IPS-18c (cell line): Measurements from ENCODE around the gene STXBP6.

Experiments used
- H3K4me3 ChIP-seq: 2 replicates; pipeline ENCODE4 v1.7.0; 2013; ENCODE audit warnings: low read depth, mild to moderate bottlenecking, low read length, moderate library complexity; ENCODE audit not compliant: insufficient read depth
- H3K9me3 ChIP-seq: one replicate; pipeline ENCODE4 v1.6.1; 2013; ENCODE audit warnings: mild to moderate bottlenecking, low read length, moderate library complexity; ENCODE audit not compliant: control insufficient read depth, insufficient read depth

STXBP6 gene

DNA sequence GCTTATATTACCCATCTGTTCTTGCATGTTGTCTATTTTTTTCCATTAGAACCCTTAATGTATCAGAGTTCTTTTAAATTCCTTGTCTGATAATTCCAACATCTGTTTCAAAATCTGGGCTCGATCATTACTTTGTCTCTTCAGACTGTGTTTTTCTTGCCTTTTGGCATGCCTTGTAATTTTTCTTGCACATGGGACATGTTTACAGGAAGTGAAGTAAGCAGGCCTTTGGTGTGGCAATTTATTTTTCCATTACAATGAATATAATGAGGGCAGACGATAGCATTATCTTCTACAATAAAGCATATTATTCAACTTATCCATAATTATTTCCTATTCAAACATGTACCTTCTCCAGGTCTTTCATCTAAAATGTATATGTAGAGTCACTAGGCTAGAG is 48.3 kb downstream of the STXBP6 start:
- Histone ChIP-seq H3K4me3 (no peak overlapping the region), H3K9me3 (no peaks in the 10 kb centered on the region)

DNA sequence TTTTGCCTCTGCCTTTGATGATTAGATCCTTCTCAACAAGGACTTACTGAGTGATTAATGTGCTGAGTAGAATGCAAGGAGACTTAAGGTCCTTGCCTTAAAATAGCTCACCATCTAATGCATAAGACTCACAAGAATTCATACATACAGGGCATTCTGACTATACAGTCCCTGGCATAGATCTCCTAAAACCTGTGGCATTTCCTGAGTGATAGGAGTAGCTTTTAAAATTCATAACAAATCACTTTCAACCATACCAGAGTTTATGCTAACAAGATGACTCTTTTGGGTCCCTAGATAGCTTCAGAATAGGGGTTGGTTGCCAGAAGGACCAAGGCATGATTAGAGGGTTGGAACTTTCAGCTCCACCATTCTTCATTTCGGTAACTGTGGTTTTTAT is 48.8 kb downstream of the STXBP6 start:
- no peak overlapping the region for H3K4me3 ChIP-seq
- no peaks in the 10 kb centered on the region for H3K9me3 ChIP-seq

DNA sequence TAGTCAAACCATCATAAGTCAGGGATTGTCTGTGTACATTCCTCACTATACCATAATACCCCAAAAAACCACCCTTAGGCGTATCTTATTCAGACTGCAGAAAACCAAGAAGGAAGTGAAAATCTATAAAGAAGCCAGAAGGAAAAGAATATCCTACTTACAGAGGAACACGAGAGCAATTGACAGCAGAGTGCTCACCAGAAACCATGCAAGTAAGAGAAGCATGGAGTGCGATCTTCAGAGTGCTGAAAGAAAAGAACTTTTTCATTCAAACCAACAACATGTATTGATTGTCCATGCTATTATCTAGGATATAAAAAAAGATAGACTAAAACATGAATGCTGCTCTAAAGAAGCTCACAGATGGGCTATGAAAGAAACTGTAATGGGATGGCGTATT is 50.8 kb downstream of the STXBP6 start:
- Histone ChIP-seq H3K4me3 (no peak overlapping the region), H3K9me3 (no peaks in the 10 kb centered on the region)

DNA sequence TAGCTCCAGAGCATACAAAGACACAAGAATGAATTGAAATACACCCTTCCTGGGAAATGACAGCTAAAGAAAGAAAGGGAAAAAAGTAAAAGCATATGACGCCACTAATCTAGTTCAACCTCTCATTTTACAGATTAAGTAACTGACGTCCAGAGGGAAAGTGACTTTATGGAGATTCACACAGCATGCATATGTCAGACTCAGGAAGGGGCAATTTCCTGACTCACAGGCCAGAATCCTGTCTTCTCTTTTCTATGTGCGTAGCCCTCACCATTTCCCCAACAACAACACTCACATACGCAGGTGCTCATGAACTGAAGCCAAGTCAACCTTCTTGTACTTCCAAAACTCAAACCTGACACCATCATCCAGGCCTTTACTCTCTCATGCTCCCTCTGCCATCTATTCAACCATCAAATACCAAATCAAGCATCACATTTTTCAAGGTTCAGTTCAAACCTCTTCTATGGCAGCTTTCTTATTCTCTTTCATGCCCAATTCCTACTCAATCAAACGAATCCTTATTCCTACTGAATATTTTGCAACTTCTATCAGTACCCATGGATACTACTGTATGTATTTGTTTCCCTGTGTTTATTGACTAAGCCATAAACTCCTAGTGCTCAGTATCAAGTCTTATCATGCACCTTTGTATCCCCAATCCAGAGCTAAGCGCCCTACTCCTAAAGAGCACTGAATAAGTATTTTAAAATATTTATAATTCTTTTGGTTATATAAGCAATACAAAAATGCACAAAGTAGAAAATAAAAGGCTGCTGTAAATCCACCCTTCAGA is 52.8 kb downstream of the STXBP6 start:
- no peak overlapping the region for H3K4me3 ChIP-seq
- H3K9me3 ChIP-seq, result no peaks in the 10 kb centered on the region

DNA sequence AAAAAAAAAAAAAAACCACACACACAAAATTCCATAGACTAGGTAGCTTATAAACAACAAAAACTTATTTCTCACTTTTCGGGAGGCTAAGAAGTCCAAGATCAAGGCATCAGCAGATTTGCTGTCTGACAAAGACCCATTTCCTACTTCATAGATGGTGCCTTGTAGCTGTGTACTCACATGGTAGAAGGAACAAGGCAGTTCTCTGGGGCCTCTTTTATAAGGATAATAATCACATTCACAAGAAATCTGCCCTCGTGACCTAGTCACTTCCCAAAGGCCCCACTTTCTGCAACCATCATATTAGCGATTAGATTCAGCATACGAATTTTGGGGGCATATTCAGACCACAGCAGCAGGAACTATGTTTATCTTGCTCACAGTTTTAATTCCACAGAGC is 54.9 kb downstream of the STXBP6 start:
- no peak overlapping the region for H3K4me3 ChIP-seq
- no peaks in the 10 kb centered on the region for H3K9me3 ChIP-seq

DNA sequence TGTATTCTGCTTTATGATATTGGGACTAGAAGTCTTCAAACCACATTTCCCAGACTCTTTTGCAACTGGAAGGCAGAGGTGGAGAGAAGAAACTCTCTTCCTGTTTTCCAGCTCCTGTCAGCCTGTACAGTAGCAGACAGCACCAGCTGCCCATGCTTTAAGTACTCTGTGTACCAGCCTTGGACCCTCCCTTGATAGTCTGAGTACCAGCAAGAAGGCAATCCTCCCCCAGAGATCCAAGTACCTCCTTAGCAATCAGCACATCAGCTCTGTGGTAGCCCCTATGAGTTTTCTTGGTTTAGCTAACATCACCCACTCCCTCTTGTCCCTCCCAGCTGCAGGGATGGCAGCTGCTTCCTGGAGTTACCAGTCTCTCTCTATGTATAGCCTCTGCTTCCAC is 56.3 kb downstream of the STXBP6 start:
- H3K9me3 ChIP-seq, result no peaks in the 10 kb centered on the region
- H3K4me3 ChIP-seq, result no peak overlapping the region

DNA sequence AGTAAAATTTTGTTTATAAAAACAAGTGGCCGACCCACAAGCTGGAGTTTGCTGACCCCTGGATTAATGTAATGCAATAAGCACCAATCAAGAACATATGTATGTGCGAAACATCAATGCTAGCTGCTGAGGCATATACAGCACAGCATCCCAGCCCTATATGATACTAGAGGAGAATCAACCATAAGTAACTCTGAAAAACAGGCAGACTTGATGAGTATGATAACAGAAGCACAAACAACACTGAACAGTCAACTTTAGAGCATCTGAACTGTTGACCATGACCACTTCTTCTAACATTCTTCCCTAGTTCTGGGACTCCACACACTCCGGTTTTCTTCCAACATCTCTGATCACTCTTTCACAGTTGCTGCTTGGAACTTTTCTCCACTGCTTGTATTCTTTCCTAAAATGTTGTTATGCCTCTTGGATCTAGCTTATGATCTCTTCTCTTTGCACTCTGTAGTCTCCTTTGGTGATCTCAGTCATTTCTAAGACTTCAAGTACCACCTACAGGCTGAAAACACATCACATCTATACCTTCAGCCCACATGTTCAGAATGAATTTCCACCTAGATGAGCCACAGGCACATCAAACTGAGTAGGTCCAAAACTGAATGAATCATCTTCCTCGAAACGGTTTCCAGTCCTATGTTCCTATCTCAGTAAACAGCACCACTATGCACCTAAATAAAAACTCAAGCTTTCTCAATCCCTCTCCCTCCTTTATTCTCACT is 57.2 kb downstream of the STXBP6 start:
- Histone ChIP-seq H3K4me3 (no peak overlapping the region), H3K9me3 (no peaks in the 10 kb centered on the region)

DNA sequence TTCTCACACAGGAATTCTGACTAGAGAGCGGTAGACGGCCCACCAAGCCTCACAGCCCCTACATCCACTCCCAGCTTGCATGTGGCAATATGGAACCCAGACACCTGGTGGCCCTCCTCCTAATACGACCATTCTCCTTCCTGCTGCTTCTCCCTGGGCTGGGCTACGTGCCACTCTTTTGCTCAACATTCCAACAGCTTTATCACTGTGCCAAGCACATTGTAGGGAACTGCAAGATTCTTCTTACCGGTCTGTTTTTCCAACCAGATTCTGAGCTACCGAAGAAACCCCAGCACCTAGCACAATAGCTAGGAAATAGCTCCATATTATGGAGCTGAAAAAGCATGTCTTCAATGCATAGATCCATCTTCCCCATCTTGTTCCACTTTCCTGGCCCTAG is 58.1 kb downstream of the STXBP6 start:
- Histone ChIP-seq H3K4me3 (no peak overlapping the region), H3K9me3 (no peaks in the 10 kb centered on the region)

DNA sequence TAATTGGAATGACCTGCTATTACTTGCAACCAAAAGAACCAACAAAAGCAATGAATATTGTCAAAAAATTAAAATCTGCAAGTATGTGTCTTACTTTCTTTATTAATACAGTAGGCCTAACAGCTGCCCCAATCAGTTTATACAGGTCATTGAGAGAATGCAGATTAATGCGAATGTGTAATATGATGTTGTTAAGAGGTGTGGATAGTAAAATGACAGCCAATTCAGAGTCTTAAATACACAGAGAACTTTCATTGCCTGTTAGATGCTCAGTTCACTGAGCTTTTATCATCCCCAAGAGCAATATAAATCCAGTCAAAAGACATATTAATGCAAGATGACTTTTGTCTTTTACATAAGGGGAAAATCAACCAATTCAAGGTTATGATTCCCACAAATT is 58.7 kb downstream of the STXBP6 start:
- no peak overlapping the region for H3K4me3 ChIP-seq
- no peaks in the 10 kb centered on the region for H3K9me3 ChIP-seq

DNA sequence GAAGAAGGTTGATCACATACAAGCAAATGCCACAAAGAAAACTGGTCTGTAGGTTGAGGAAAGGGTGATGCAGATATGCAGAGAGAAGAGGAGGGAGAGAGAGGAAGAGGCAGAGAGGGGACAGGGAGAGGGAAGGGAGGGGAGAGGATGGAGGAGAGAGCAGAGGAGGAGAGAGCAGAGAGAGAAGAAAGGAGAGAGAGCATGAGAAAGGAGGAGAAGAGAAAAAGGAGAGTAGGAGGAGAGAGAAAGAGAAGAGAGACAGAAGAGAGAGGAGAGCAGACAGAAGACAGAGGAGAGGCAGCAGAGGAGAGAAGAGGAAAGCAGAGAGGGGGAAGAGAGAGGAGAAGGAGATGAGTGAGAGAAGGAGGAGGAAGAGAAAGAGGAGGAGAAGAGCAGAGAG is 59.2 kb downstream of the STXBP6 start:
- H3K4me3 ChIP-seq, result no peak overlapping the region
- H3K9me3 ChIP-seq, result no peaks in the 10 kb centered on the region

DNA sequence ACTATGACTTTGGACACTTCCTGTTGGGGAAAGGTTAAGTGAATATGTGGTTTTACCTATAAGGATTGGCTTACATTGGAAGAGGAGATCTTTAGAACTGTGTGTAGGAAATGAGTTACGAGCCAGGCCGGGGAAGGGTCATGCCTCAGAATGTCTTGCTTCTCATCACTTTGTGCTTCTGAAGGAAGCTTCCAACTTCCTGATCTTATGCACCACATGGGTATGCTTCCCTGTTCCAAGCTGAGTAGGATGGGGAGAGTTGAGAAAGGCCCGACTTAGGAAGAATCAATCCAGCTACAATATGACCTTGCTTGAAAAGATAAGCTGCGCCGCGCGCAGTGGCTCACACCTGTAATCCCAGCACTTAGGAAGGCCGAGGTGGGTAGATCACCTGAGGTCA is 59.9 kb downstream of the STXBP6 start:
- Histone ChIP-seq H3K4me3 (no peak overlapping the region), H3K9me3 (no peaks in the 10 kb centered on the region)

DNA sequence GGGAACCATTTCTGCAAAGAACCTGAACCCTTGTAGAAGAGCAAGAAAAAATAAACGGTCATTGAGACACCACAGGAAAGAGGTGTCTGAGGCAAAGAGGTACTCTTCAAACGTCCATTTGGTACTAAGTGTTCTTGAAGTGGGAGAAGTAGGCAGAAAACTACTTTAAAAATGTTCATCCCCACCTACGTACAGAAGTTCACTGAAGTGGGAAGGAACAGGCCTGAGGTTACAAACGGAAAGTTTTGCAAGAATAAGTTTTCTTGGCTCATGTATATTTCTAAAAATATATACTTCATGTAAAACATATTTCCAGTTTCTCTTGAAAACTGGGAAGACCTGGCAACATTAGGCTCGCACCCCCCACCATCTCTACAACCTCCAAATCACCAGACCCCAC is 61.2 kb downstream of the STXBP6 start:
- H3K4me3 ChIP-seq, result no peak overlapping the region
- H3K9me3 ChIP-seq, result no peaks in the 10 kb centered on the region

DNA sequence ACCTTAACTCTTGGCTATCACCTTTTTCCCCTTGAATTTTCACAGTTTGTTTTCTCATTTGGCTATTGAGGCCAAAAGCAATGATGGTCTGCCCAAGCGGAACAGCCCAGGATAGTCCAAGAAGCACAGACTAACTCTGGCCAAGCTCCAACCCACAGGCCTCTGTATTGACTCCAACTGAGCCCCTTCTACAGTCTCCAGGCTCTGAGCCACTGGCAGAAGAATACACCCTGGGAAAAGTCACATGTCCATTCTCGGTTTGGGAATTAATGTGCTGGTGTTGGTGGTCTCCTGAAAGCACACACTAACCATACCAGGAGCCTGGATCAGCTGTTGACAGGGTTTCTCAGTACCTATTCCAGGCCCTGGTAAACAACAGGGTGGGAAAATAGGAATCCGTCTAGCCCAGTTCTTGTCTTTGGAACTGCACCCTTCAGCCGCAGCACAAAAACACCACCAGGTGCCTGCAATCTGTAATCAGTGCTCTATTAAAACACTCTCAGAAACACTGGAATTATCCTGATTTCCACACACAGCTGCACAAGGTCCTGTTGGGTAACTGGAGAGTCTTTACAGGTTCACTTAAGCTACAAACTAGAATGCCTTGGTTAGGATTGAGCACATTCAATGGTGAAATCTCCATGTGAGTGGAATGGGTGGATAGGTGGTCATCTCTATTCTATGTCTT is 63.6 kb downstream of the STXBP6 start:
- H3K4me3 ChIP-seq, result no peak overlapping the region
- no peaks in the 10 kb centered on the region for H3K9me3 ChIP-seq

DNA sequence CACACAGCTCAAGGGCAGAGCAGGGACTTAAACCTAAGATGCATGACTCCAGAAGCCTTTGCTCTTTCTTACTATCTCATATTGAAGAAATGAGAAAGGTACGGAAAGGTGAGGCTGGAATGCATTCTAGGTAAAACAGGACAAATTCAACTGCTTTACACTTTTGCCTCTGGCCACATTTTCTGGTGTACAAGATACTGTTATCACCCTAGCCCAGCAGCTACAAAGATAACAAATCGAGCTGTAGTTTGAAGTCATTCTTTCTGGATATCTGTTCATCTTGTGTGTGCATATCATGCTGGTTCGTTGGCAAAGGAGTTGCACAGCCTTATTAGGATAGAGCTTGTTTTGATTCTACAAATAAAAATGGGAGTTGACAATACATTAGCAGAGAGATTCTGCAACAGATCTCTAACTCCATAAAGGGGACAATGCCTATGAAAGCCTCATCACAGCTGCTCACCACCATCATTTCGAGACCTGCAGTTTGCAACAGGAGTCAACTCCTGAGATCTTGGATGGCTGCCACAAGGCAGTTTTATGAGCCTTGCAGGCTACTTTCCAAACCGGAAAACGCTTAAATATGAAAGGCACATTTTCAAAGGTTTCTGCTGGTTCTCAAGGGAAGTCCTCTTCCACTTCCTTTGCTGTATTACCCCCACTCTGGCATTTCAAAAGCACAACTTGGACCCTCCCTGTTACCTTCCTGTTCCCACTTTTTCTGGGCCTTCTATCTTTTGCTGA is 64.9 kb downstream of the STXBP6 start:
- no peaks in the 10 kb centered on the region for H3K9me3 ChIP-seq
- H3K4me3 ChIP-seq, result no peak overlapping the region

DNA sequence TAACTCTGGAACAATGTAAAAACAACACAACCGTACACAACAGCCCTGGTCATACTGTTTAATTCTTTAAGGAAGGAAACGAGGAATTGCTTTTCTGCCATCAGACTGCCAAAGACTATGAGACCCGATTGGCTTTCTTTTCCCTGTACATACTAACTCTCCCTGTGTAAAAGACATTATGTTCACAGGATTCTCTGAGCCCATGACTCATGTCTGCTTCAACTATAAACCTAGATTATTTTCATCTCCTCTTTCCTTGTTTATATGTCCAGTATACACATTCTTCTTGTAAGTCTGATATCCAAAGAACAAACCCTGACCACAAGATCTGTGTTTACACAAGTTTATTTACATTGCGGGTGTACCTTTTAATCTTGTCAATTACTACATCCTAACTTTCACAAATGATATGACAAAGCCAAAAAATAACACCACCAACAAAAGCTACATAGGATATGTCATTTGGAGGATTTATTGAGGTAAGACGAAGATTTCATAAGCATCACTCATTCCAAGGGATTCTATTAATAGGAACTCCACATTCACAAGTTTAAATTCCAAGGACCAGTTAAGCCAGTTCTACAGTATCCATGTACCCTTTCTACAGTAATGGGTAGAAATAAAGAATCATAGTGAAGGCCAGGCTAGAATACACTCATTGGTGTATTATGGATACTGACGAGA is 67.3 kb downstream of the STXBP6 start:
- no peaks in the 10 kb centered on the region for H3K9me3 ChIP-seq
- H3K4me3 ChIP-seq, result no peak overlapping the region

DNA sequence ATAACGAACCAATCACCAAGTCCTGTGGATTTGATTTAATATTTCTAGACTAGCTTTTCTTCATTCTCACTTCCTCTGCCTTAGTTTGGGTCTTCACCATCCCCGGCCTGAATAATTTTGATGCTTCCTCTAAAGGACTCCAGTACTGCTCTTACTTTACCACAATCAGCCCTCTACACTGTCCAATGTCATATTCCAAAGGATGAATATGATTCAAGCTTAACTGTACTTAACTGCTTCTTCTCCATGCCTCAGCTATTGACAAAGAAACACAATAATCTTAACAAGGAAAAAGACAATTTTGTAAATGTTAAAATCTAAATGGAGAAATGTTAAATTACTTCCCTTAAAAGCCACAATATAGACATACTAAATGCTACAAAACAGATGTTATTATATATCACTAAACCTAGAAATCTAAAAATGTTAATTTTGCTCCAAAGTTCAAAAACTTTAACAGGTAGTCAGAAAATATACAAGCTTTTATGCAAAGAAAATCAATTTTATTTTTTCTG is 70.2 kb downstream of the STXBP6 start:
- no peak overlapping the region for H3K4me3 ChIP-seq
- no peaks in the 10 kb centered on the region for H3K9me3 ChIP-seq
